ENCODE data around the gene DGKZ.
A peak's percentile ranks its signal among the peaks of the same experiment; 100 is the strongest.

GRCh38 chr11:46391578-46392420, 44.5 kb downstream of the DGKZ start, which contains the start of gene CHRM4:
- TF ChIP-seq CTCF (IDR thresholded peaks at IDR 0.05) (peak in 3 of 6 experiments; percentile 40 to 43 (median 43)), POLR2A (IDR thresholded peaks at IDR 0.05) (no peak)

All from Peyer's patch (tissue), 4 donors.